GM12873 (cell line): ENCODE data around the gene BMAL2.

Experiments
- CTCF ChIP-seq: IDR thresholded peaks from 2 replicates; pipeline ENCODE4 v1.5.1; 2012; ENCODE audit warnings: low read depth, mild to moderate bottlenecking, moderate library complexity, low read length, control low read depth; ENCODE audit not compliant: insufficient read depth; ENCODE audit errors: missing control alignments

The BMAL2 gene

GRCh38 chr12:27332714-27333402 is at the start of gene BMAL2:
BMAL2 (plus strand) TSS chr12:27332836; CDS start chr12:27333073, 237 bp downstream.
- TF ChIP-seq CTCF, result no peak

- no peak for TF ChIP-seq CTCF
Measured at GRCh38 chr12:27284021-27284420, 48.6 kb upstream of the BMAL2 start.

- TF ChIP-seq CTCF, result no peak
Measured at GRCh38 chr12:27284751-27285150, 47.9 kb upstream of the BMAL2 start.

- no peak for TF ChIP-seq CTCF
Measured at GRCh38 chr12:27285403-27285802, 47.2 kb upstream of the BMAL2 start.

- TF ChIP-seq CTCF, result no peak
Measured at GRCh38 chr12:27289414-27289813, 43.2 kb upstream of the BMAL2 start.

- no peak for TF ChIP-seq CTCF
Measured at GRCh38 chr12:27290501-27291168, 42.0 kb upstream of the BMAL2 start.

- TF ChIP-seq CTCF, result no peak
Measured at GRCh38 chr12:27291862-27292261, 40.8 kb upstream of the BMAL2 start.
